Body of pancreas (tissue), 4 donors: ENCODE results near the gene SNIP1. TPM values are rescaled to one million over a fixed set of nuclear protein-coding genes. Genes with fewer than 3 reads are reported as not detected.

Experiments used
- ATAC-seq: fragments of 150-250 bp; one replicate; pipeline ENCODE4 v1.9.1; 2016
- DNase-seq, 4 donors: peaks; one replicate each; pipeline ENCODE4 v3.0.0-alpha.2; 2019
- H3K27ac ChIP-seq, 4 donors: fragments of 200-600 bp; sonication (generic); 1 replicate in 3 of 4; 2 replicates in 1 of 4; pipeline versions ENCODE4 v1.5.1 to v1.6.1; 2016 to 2019; ENCODE audit warnings: mild to moderate bottlenecking in 1 of 4, mixed read lengths in 1 of 4, moderate library complexity in 1 of 4
- H3K27me3 ChIP-seq, 2 donors: fragments of 200-600 bp; sonication (generic); one replicate each; pipeline ENCODE4 v1.6.0; 2016; ENCODE audit warnings: mild to moderate bottlenecking in 1 of 2
- H3K36me3 ChIP-seq, 2 donors: fragments of 200-600 bp; sonication (generic); replicated peaks in 1 of 2; 2 replicates each; pipeline ENCODE4 v1.5.1; 2016; ENCODE audit warnings: low read depth in 2 of 2; ENCODE audit not compliant: insufficient read depth in 1 of 2
- H3K4me1 ChIP-seq: fragments of 200-600 bp; sonication (generic); one replicate; pipeline ENCODE4 v1.6.0; 2016
- H3K4me3 ChIP-seq, 2 donors: fragments of 200-600 bp; sonication (generic); 1 replicate in 1 of 2; 2 replicates in 1 of 2; pipeline ENCODE4 v1.5.1; 2016 to 2019
- H3K9me3 ChIP-seq, 3 donors: fragments of 200-600 bp; sonication (generic); 1 replicate in 2 of 3; 2 replicates in 1 of 3; pipeline ENCODE4 v1.5.1; 2016
- POLR2A ChIP-seq, 3 donors: fragments of 450-650 bp; IDR thresholded peaks; one replicate each; pipeline ENCODE4 v1.6.1; 2016; ENCODE audit warnings: antibody characterized with exemption in 3 of 3, mild to moderate bottlenecking in 2 of 3
- WGBS, 2 donors: methylation state at CpG; one replicate each; pipeline ENCODE4 v1.1.5; 2017; 5-methylcytosine and 5-hydroxymethylcytosine counted together
- intact Hi-C: fragments of 100-400 bp; cut with DNase I; formaldehyde crosslinking; loops from one replicate; pipeline ENCODE4 v1.15.1; 2023
- total RNA-seq, 2 donors: library from RNA; depleted of rRNA; stranded (reverse); fragments of >200 nt; gene quantifications; one replicate each; pipeline ENCODE4 v1.1.0, GENCODE V29; 2016
- TF ChIP-seq, protein P1 (sequence below), 7 experiments: fragments of 450-650 bp in 4 of 7; fragments of 200-600 bp in 3 of 7; sonication (generic) in 3 of 7; IDR thresholded peaks; one replicate each; pipeline ENCODE4 v1.5.1; 2016 to 2019; ENCODE audit warnings: antibody characterized with exemption in 7 of 7

The SNIP1 gene
- total RNA-seq, 2 donors from 2014 or later = 7.0 to 33.9 TPM

DNA sequence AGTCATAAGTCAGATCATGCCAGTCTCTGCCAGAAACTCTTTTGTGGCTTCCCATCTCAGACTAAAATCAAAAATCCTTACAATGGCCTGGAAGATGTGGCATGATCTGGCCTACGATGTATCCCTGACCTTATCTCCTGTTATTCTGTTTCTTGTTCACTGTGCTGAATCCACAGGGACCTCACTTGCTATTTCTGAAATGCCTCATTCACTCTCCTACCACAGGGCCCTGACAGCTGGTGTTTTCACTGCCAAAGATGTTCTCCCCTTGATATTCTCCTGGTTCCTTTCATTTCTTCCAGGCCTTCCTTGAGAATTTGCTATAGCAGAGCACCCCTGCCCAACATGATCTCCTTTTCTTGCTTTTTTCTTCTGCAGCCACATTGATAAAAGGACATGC, 4.3 kb upstream of the SNIP1 start:
- ATAC-seq (no peak), DNase-seq (no peak)
- Histone ChIP-seq H3K4me1 (peaks cover 20% of the 10 kb centered on the region), H3K27me3 (no peaks in the 10 kb centered on the region), H3K36me3 (peaks cover 0 to 2% of the 10 kb centered on the region in 2 donors), H3K4me3 (no peak overlapping the region), H3K9me3 (no peaks in the 10 kb centered on the region), H3K27ac (no peak overlapping the region)
- WGBS, 2 donors = 82 to 92% methylated on average over 1 of the region's 1 CpG
- intact Hi-C loops = no loop called here
- TF ChIP-seq POLR2A (IDR thresholded peaks at IDR 0.05) = no peak
- TF ChIP-seq, protein P1, sequence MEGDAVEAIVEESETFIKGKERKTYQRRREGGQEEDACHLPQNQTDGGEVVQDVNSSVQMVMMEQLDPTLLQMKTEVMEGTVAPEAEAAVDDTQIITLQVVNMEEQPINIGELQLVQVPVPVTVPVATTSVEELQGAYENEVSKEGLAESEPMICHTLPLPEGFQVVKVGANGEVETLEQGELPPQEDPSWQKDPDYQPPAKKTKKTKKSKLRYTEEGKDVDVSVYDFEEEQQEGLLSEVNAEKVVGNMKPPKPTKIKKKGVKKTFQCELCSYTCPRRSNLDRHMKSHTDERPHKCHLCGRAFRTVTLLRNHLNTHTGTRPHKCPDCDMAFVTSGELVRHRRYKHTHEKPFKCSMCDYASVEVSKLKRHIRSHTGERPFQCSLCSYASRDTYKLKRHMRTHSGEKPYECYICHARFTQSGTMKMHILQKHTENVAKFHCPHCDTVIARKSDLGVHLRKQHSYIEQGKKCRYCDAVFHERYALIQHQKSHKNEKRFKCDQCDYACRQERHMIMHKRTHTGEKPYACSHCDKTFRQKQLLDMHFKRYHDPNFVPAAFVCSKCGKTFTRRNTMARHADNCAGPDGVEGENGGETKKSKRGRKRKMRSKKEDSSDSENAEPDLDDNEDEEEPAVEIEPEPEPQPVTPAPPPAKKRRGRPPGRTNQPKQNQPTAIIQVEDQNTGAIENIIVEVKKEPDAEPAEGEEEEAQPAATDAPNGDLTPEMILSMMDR (IDR thresholded peaks at IDR 0.05) = no peak

DNA sequence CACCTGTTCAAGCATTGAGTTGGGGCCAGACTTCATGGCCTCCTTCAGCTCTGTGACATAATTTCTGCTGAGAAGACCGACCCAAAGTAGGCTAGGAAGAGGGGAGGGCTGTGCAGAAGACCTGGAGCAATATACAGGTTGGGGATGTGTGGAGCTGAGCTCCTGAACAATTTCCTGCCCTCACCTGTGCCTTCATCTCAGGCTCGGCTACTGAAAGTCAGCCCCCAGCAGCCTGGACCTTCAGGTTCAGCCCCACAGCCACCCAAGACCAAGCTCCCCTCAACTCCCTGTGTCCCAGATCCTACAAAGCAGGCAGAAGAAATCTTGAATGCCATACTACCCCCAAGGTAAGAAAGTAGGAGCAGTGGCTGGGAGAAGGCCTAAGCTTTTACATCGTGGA, 3.3 kb upstream of the SNIP1 start:
- 46 to 54% methylated on average over 3 of the region's 3 CpGs for WGBS, 2 donors
- peaks cover 30% of the 10 kb centered on the region for H3K4me1 ChIP-seq
- peak overlapping the region in 1 of 2 donors; percentile 37 for H3K4me3 ChIP-seq
- peaks cover 0 to 2% of the 10 kb centered on the region in 2 donors for H3K36me3 ChIP-seq
- H3K27ac ChIP-seq = peak overlapping the region in 3 of 4 donors; percentile 61 to 69 (median 63)
- intact Hi-C loops = no loop called here
- TF ChIP-seq, protein P1 (IDR thresholded peaks at IDR 0.05) = no peak
- no peak for TF ChIP-seq POLR2A (IDR thresholded peaks at IDR 0.05)
- ATAC-seq (no peak), DNase-seq (no peak)
- no peaks in the 10 kb centered on the region for H3K27me3 ChIP-seq
- no peaks in the 10 kb centered on the region for H3K9me3 ChIP-seq

DNA sequence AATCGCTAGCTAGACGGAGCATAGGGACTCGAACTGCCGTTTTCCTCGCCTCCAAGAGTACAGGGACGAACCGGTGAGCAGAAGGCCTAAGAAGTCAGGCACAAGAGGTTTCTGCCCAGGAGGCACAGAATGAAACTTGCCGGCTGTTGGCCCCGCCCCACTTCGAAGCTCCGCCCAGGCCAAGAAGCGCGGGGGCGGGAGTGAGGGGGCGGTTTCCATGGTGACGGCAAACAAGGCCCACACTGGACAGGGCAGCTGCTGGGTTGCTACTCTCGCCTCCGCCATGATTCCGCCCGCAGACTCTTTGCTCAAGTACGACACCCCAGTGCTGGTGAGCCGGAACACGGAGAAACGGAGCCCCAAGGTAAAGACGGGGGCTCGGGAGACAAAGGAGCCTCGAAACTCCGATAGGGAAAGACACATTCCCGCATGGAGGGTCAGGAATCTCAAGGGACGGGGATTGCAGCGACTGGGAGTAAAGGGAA, 2.7 kb upstream of the SNIP1 start, which contains the start of gene DNALI1:
Gene DNALI1, plus strand, starts transcription at position 229 of the 485 bp plus-strand sequence. Its CDS starts 55 bp downstream, at position 284.
- intact Hi-C loops = no loop called here
- 1 to 6% methylated on average over 17 to 31 of the region's 31 CpGs for WGBS, 2 donors

DNA sequence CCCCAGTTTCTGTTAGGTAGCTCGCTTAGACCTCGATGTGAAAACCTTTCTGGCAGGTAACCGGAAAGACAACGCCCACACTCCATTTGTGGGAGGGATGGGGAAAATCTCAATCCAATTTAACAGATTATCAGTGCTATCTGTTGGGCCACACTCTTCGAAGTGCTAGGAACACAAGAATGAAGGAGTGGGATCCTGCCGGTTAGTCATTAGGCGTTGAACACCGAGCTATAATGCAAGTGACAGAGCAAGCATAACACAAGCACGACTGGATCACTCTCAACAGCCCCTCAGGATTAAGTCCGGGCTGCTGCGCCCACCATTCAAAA, 531 bp downstream of the SNIP1 start:
- TF ChIP-seq, protein P1 (IDR thresholded peaks at IDR 0.05) = no peak
- no peak for TF ChIP-seq POLR2A (IDR thresholded peaks at IDR 0.05)
- no peaks in the 10 kb centered on the region for H3K9me3 ChIP-seq
- H3K4me3 ChIP-seq = peak overlapping the region; percentile 74 to 78
- H3K4me1 ChIP-seq = peaks cover 38% of the 10 kb centered on the region
- H3K27ac ChIP-seq = peak overlapping the region; percentile 80 to 89 (median 86)
- DNase-seq (no peak), ATAC-seq (no peak)
- intact Hi-C loops = no loop called here
- no peaks in the 10 kb centered on the region for H3K27me3 ChIP-seq
- no peaks in the 10 kb centered on the region for H3K36me3 ChIP-seq
- 1 to 2% methylated on average over 11 of the region's 11 CpGs for WGBS, 2 donors

More for the DNA sequence above, 2.7 kb upstream of the SNIP1 start, which contains the start of gene DNALI1:
- ATAC-seq (peak; percentile 95), DNase-seq (peak; percentile 95 to 98 (median 96))
- Histone ChIP-seq H3K4me1 (peaks cover 37% of the 10 kb centered on the region), H3K27ac (peak within 1 kb of the TSS in 3 of 4 donors; percentile 61 to 69 (median 63)), H3K27me3 (no peaks in the 10 kb centered on the region), H3K4me3 (peak within 1 kb of the TSS in 1 of 2 donors; percentile 37), H3K36me3 (peaks cover 0 to under 1% of the 10 kb centered on the region in 2 donors), H3K9me3 (no peaks in the 10 kb centered on the region)
- TF ChIP-seq, protein P1 (IDR thresholded peaks at IDR 0.05) = no peak
- TF ChIP-seq POLR2A (IDR thresholded peaks at IDR 0.05) = peak; percentile 35 to 78 (median 56)

DNA sequence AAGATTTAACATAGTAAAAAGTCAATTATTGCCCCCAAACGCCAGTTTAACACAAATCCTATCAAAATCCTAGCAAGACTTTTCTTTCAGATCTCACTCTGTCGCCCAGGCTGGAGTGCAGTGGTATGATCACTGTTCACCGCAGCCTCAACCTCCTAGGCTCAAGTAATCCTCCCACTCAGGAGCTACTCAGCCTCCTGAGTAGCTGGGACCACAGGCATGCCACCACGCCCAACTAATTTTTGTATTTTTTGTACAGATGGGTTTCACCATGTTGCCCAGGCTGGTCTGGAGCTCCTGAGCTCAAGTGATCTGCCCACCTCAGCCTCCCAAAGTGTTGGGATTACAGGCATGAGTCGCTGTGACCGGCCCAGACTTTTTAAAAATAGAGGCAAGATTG, 4.8 kb downstream of the SNIP1 start:
- H3K27ac ChIP-seq = no peak overlapping the region
- peaks cover 20% of the 10 kb centered on the region for H3K4me1 ChIP-seq
- H3K9me3 ChIP-seq = no peaks in the 10 kb centered on the region
- TF ChIP-seq POLR2A (IDR thresholded peaks at IDR 0.05) = no peak
- TF ChIP-seq, protein P1 (IDR thresholded peaks at IDR 0.05) = no peak
- DNase-seq = no peak
- H3K4me3 ChIP-seq = no peak overlapping the region
- H3K36me3 ChIP-seq = peaks cover 0 to 2% of the 10 kb centered on the region in 2 donors
- no peak for ATAC-seq
- no peaks in the 10 kb centered on the region for H3K27me3 ChIP-seq
- intact Hi-C loops = no loop called here
- WGBS, 2 donors = 84 to 89% methylated on average over 6 of the region's 6 CpGs
